Psoas muscle (tissue), 8 donors: ENCODE measurements around the gene TDRD5. TPM values are rescaled to one million over a fixed set of nuclear protein-coding genes. Genes with fewer than 3 reads are reported as not detected.

Experiments used
- ATAC-seq, 4 donors: fragments of 200-7000 bp; cut with Tn5 transposase; one replicate each; pipeline ENCODE4 v1.9.1; 2020; ENCODE audit warnings: moderate library complexity in 3 of 4, mild to moderate bottlenecking in 2 of 4
- DNase-seq, 2 donors: peaks; one replicate each; pipeline ENCODE4 v3.0.0-alpha.2; 2020
- H3K27ac ChIP-seq: fragments of 200-600 bp; one replicate; pipeline ENCODE4 v1.8.0; 2022
- H3K27me3 ChIP-seq, 3 donors: fragments of 200-600 bp in 1 of 3; one replicate each; pipeline versions ENCODE4 v1.6.1 to v1.8.0; 2013 to 2022; ENCODE audit warnings: low read length in 2 of 3, mild to moderate bottlenecking in 2 of 3, moderate library complexity in 1 of 3; ENCODE audit not compliant: insufficient read depth in 3 of 3
- H3K36me3 ChIP-seq, 2 donors: fragments of 200-600 bp in 1 of 2; one replicate each; pipeline versions ENCODE4 v1.6.1 to v1.8.0; 2013 to 2022; ENCODE audit warnings: low read depth in 1 of 2, mild to moderate bottlenecking in 1 of 2, moderate library complexity in 1 of 2; ENCODE audit not compliant: insufficient read depth in 1 of 2
- H3K4me1 ChIP-seq: fragments of 200-600 bp; one replicate; pipeline ENCODE4 v1.8.0; 2022
- H3K4me3 ChIP-seq: fragments of 200-600 bp; one replicate; pipeline ENCODE4 v1.8.0; 2022; ENCODE audit warnings: mild to moderate bottlenecking
- H3K9me3 ChIP-seq: fragments of 200-600 bp; one replicate; pipeline ENCODE4 v1.8.0; 2022
- WGBS, 3 donors: extraction: QIAGEN DNeasy Blood & Tissue Kit; methylation state at CpG; one replicate each; pipeline versions ENCODE4 v1.1.6 to v1.1.7; 2013; 5-methylcytosine and 5-hydroxymethylcytosine counted together
- intact Hi-C, 2 donors: fragments of 100-400 bp; cut with DNase I; formaldehyde crosslinking; loops; one replicate each; pipeline versions ENCODE4 v1.11.0 to v1.14.2; 2022
- polyA plus RNA-seq, 3 donors: library from polyadenylated mRNA; stranded (reverse); fragments of 200-250 nt; gene quantifications; one replicate each; pipeline ENCODE4 v1.2.3, GENCODE V29; 2013
- total RNA-seq, 4 donors: library from RNA; stranded (reverse); fragmentation: NEBNext Ultra II Directional in 2 of 4; extraction: Animal tissue kit (Norgen Biotek cat#: 25700) in 2 of 4; gene quantifications; one replicate each; pipeline versions ENCODE4 v1.2.1 to v1.2.4, GENCODE V29; 2021 to 2023
- TF ChIP-seq, protein P1 (sequence below): fragments of 200-600 bp; IDR thresholded peaks from one replicate; pipeline ENCODE4 v1.8.0; 2022; ENCODE audit warnings: antibody characterized with exemption
- donor health status: healthy with polysubstance abuse.
- donor health status: DM: no; HTN: no; CAD: no; lungs with moderate emphysema.
- donor health status: Bipolar disorder and iron deficiency.
- donor health status: healthy.
- donor health status: DM: yes; HTN: yes; CAD: no.
- donor health status: DM: no; HTN: no; CAD: no.
- donor health status: DM: no; HTN: no; CAD: no.
- donor health status: DM: yes; HTN: yes; CAD: no.

TDRD5 gene
- total and polyA plus RNA-seq, 7 donors = 0.03 TPM; not detected in 6

DNA sequence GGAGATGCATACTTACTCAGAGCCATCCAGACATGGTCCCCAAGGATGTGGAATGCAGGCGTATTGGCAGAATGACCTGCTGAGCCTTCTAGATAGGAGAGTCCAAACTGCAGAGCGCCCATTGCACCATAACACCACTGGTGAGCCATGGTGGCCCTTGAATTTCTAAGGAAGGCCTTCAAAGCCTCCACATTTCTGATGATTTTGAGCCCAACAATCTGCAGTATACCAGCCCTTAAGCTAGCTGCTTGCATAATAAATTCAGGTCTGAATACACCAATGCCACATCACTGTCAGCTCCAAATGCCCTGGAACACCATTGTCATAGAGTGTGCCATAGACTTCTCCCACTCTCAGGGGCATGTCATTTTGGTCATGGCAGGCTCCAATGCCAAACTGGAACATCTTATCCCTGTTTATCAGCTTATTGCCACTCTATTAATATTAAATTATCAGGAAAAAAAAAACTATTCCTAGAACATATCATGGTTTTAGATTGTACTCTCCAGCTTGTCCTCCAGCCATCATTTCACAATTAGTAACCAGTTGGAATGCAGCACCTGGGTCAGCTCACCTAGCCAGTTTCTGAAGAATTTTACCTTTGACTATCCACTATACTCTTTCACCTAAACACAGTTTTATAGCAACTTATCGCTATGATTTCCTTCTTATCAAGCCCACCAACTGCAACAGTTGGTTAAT is 42.8 kb upstream of the TDRD5 start:
- Histone ChIP-seq H3K4me1 (no peaks in the 10 kb centered on the region), H3K9me3 (no peaks in the 10 kb centered on the region), H3K27ac (no peak overlapping the region), H3K4me3 (no peak overlapping the region), H3K36me3 (no peaks in the 10 kb centered on the region), H3K27me3 (no peaks in the 10 kb centered on the region)
- 63 to 76% (median 72%) methylated on average over 3 of the region's 3 CpGs for WGBS, 3 donors
- intact Hi-C loops = no loop called here
- TF ChIP-seq, protein P1, sequence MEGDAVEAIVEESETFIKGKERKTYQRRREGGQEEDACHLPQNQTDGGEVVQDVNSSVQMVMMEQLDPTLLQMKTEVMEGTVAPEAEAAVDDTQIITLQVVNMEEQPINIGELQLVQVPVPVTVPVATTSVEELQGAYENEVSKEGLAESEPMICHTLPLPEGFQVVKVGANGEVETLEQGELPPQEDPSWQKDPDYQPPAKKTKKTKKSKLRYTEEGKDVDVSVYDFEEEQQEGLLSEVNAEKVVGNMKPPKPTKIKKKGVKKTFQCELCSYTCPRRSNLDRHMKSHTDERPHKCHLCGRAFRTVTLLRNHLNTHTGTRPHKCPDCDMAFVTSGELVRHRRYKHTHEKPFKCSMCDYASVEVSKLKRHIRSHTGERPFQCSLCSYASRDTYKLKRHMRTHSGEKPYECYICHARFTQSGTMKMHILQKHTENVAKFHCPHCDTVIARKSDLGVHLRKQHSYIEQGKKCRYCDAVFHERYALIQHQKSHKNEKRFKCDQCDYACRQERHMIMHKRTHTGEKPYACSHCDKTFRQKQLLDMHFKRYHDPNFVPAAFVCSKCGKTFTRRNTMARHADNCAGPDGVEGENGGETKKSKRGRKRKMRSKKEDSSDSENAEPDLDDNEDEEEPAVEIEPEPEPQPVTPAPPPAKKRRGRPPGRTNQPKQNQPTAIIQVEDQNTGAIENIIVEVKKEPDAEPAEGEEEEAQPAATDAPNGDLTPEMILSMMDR = no peak
- DNase-seq (no peak), ATAC-seq (no peak)

DNA sequence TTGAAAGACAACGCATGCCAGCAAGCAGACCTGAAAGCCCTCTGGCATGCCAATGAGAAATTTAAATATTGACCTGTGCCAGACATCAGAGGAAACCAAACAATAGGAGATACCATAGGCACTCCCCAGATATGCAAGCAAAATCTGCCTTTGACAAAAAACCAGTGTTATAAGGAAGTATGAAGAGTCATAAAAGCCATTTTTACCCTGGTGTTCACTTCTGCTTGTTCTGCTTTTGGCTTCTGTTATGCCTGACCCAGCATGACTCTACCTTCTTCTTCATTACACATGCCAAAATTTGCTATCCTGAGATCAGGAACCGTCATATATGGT is 42.3 kb upstream of the TDRD5 start:
- H3K36me3 ChIP-seq = no peaks in the 10 kb centered on the region
- TF ChIP-seq, protein P1 = no peak
- H3K9me3 ChIP-seq = no peaks in the 10 kb centered on the region
- WGBS, 3 donors = 89 to 95% (median 94%) methylated on average over 2 of the region's 2 CpGs
- no peak overlapping the region for H3K4me3 ChIP-seq
- H3K27ac ChIP-seq = no peak overlapping the region
- ATAC-seq = no peak
- DNase-seq = no peak
- no peaks in the 10 kb centered on the region for H3K27me3 ChIP-seq
- intact Hi-C loops = no loop called here
- H3K4me1 ChIP-seq = no peaks in the 10 kb centered on the region

DNA sequence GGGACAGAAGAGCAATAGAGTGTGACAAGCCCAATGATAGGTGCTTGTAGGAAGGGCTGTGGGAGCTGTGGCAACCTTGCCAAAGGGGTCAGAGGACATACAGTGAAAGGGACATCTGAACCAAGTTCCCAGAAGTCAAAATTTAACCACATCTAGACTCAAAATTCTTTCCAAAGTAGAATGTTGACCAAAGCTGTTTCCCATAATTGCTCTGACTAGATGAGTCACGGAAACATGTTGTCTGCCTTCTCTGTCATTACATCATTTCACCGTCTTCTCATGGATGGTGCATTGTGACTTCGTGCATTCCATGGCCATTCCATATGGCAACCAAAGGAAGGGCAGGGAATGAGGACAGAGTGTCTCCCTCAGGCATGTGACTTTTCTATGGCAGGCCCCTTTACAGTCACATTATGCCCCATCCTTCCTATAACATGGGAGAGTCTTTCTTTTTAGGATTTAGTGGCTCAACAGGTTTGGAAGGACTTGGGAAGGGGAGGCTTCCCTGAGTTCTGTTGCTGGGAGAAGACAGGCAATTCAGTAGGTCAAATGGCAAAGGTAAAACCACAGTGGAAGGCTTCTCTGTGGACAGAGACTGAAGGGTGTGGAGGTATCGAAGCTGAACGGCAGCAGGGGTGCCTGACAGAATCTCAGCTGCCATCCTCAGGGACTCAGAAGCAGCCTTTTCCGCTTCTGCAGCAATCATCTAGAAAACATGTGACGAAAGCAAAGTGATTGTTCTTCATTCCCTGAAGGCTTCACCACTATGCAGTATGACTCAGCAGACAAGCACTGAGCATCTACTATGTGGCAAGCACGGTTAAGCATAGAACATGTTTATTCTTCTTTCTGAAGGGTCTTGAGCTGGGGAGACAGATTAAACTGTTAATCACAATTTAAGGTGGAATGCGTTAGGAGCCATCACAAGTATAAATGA is 40.6 kb upstream of the TDRD5 start:
- WGBS, 3 donors = 42 to 49% (median 45%) methylated on average over 9 of the region's 9 CpGs

DNA sequence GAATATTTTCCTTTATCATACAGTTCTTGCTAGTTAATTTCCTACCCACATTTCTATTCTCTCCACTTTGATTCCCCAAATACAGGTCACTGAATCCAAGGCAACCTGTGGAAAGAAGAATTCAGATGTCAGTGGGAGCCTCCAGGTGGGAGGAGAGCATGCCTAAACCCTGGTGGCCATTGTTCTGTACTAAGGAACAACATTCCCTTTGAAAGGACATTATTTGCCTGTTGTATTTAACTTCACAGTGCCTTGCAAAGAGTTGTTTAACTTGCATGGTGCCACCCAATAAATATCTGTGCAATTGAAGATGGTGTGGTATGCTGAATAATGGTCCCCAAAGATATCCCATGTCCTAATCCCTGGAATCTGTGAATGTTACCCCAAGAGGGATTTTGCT is 37.2 kb upstream of the TDRD5 start:
- H3K36me3 ChIP-seq = no peaks in the 10 kb centered on the region
- intact Hi-C loops = no loop called here
- no peak overlapping the region for H3K4me3 ChIP-seq

More for the DNA sequence above, 40.6 kb upstream of the TDRD5 start:
- Histone ChIP-seq H3K36me3 (no peaks in the 10 kb centered on the region), H3K9me3 (no peaks in the 10 kb centered on the region), H3K27me3 (no peaks in the 10 kb centered on the region), H3K27ac (no peak overlapping the region), H3K4me3 (no peak overlapping the region), H3K4me1 (no peaks in the 10 kb centered on the region)
- no peak for DNase-seq
- TF ChIP-seq, protein P1 = no peak
- peak in 3 of 4 donors; percentile 36 to 67 (median 39) for ATAC-seq
- intact Hi-C loops = no loop called here

More for the DNA sequence above, 37.2 kb upstream of the TDRD5 start:
- no peak overlapping the region for H3K27ac ChIP-seq
- H3K4me1 ChIP-seq = no peaks in the 10 kb centered on the region
- no peaks in the 10 kb centered on the region for H3K9me3 ChIP-seq
- no peaks in the 10 kb centered on the region for H3K27me3 ChIP-seq
- ATAC-seq = no peak
- DNase-seq = no peak
- TF ChIP-seq, protein P1 = no peak
